ENCODE data around the gene PPP2R1A.
"Not testable (repeated sequence)": the region's sequence is repeated elsewhere in the genome, so short reads cannot be mapped to it uniquely, and the experiment has no call there.

PPP2R1A gene

DNA sequence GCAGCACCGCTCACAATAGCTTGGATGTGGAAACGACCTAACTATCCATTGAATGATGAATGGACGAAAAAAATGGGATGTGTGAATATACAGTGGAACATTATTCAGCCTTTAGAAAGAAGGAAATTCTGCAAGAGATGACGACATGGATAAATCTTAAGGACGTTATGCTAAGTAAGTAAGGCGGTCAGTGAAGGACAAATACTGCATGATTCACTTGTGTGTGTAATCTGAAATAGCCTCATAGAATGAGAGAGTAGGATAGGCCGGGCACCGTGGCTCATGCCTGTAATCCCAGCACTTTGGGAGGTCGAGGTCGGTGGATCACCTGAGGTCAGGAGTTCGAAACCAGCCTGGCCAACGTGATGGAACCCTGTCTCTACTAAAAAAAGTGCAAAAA, 54.2 kb downstream of the PPP2R1A start:
- DNase-seq (ENCODE audit: low read depth) = no peak

DNA sequence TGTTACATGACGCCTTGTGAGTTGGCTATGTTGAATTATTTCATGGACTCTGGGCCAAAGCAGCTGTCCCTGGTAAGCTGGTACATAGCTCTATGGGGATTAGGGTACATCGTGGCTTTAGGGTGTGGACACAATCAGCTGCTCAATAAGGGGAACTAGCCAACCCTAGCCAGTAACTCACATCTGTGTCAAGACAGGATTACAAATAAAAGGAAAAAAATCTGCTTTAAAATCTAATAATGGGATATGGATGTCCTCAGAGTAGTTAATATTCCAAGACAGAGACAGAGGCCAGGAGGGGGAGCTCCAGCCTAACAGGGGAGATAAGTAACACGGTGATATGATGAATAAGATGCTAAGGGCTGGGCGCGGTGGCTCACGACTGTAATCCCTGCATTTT, 58.4 kb downstream of the PPP2R1A start:
- DNase-seq (ENCODE audit: low read depth) = peak; percentile 15

DNA sequence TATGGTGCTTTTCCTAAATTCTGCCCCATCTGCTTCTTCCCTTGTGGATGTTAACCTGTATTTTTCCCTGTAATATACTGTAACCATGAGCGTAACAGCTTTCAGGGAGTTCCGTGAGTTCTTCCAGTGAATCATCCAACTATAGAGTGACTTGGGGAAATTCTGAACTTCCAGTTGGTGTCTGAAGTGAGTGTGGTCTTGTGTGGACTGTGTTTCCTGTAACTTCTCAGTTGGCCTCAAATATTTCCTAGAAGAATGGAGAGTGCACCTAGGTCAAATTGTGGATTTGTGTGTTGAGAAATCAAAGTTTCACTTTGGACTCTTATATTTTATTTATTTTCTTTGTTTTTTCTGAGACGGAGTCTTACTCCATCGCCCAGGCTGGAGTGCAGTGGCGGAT, 68.6 kb downstream of the PPP2R1A start:
- DNase-seq (ENCODE audit: low read depth) = no peak

DNA sequence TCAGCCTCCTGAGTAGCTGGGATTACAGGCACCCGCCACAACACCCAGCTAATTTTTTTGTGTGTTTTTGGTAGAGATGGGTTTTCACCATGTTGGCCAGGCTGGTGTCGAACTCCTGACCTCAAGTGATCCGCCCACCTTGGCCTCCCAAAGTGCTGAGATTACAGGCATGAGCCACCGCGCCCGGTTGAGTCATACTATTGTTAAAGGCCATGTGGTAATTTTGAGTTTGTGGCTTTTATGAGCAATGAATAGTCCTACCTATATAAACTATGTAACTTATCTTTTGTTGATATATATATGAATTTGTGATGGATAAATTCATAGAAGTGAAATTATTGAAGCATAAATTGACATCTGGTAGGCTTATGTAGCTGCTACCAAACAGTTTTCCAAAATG, 75.7 kb downstream of the PPP2R1A start:
- DNase-seq (ENCODE audit: low read depth) = not testable (repeated sequence)

DNA sequence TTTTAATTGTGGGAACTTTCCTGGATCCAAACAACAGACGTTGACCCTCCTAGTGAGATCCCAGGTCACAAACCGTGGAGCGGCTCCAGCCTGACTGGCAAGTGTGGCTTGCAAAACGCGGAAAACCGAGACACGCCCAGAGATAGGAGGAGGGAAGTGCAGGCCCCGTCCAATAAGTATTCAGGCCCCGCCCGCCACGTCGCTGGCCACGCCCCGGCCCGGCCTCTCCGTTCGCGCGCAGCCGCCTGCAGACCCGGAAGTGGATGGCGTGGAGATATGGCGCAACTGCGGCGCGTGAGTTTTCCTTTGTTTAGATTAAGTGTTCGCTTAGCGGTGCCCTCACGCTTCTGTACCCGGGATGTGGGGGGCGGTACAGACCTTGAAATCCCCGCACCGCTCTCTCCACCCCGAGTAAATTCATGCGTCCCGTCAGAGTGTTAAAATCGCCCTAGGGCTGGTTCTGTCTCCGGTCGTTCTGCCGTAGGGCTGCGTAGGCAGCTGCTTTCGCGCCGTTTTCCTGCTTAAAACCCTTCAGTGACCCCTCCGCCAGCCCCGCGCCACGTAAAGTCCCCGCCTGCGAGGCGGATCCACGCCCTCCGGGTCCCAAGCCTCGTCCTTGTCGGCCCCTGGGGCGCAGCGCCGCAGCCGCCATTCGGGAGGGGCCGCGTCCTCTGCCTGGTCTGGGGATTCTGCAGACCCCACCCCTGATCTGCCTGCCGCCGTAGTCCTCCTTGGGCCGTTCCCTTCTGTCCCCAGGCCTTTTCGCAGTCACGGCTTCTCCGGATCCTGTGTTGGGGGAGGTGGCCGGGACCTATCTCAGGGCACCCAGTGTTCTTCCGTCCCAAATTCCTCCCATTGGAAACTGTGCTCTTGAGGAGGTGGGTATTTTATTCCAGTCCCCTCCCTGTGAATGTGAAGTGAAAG, 79.7 kb downstream of the PPP2R1A start, which contains the start of gene ZNF766:
TSS of gene ZNF766 (plus strand) at position 250 of the 924 bp plus-strand sequence. CDS start at position 277, 27 bp downstream.
- DNase-seq (ENCODE audit: low read depth) = peak; percentile 96

DNA sequence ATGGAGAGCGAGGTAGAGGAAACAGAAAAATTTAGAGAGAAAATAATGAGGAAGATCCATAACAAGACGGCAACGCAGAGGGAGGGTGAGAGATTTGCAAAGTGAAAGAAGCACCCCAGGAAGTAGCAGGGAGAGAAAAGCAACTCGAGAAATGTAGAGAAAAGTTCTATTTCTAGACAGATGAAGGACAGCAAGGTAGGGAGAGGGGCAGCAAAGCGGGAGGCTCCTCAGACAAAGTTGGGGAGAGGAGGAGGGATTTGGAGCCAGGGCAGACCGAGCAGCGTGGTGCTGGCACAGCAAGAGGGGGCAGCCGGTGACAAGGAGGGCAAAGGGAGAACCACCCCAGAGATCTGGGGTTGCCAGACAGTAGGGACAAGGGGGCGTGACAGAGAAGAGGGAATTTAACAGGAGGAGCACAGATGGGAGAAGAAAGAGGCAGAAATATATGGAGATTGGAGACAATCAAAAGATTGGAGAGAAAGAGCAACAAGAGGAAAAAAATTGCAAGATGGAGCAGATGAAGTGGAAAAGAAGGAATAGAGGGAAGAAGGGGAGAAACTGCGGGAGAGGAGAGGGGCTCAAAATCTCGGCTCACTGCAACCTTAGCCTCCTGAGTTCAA, 80.5 kb downstream of the PPP2R1A start:
- DNase-seq (ENCODE audit: low read depth) = no peak

DNA sequence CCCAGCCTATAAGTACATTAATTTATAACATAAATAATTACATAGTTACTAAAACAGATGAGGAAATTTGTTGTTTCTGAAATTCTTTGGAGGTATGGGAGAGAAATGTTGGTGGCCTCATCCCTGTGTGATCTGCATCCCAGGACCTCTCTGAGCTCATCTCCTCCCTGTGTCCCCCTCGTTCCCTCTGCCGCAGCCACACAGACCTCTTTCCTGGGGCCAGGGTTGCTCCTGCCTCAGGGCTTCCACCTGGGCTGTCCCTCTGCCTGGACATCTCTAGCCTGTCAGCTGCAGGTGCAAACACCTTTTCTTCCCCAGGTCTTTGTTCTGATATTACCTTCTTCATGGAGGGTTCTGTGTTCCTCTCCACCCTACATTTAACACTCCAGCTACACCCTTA, 83.4 kb downstream of the PPP2R1A start:
- DNase-seq (ENCODE audit: low read depth) = no peak

DNA sequence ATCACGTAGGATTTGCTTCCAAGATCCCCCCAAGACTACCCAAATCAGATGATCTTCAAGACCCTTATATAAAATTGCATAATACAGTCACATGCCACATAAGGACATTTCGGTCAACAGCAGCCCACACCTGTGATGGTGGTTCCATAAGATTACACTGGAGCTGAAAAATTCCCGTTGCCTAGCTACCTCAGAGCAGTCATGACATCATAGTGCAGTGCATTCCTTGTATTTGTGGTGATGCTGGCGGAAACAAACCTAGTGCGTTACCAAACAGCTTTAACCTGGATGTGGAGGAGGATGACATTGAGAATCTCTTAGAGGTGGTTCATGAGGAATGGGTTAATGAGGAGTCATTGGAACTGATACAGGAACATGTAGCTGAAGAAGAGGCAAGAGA, 84.3 kb downstream of the PPP2R1A start:
- no peak for DNase-seq (ENCODE audit: low read depth)

DNA sequence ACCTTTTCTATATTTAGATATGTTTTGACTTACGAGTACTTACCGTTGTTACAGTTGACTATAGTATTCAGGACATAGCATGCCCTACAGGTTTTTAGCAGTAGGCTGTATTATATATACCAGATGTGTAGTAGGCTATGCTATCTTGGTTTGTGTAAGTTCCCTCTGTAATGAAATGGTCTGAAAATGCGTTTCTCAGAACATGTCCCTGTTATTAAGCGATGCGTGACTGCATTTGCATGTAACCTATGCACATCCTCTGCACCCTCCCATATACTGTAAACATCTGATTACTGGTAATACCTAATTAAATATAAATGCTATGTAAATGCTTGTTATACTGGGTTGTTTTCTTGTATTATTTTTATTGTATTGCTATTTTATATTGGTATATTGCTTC, 86.1 kb downstream of the PPP2R1A start:
- no peak for DNase-seq (ENCODE audit: low read depth)

DNA sequence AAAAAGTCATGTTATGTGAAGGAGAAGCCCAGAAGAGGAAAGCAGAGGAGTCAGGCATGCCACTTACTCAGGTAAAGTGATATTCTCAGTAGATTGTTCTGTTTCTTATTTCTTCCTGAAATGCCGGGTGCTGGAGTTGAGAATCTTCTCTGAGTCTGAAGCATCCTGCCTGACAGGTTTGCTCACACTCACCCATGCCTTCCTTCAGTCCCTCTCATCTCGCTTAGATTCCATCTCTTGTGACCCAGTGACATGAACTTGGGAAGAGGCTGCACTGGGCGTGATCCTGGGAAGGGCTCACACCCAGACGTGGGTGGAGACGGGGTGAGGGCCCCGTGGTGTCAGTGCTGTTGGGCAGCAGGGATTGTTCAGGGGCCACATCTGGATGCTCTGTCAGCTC, 87.6 kb downstream of the PPP2R1A start:
- no peak for DNase-seq (ENCODE audit: low read depth)
